Umbilical cord (tissue), 2 donors: Measurements from ENCODE around the gene TTC23. TPM values are rescaled to one million over a fixed set of nuclear protein-coding genes. Genes with fewer than 3 reads are reported as not detected.
"Not testable (repeated sequence)": the region's sequence is repeated elsewhere in the genome, so short reads cannot be mapped to it uniquely, and the experiment has no call there.

Experiments
- DNase-seq: peaks from one replicate; pipeline ENCODE4 v3.0.0-alpha.2; 2015; ENCODE audit warnings: low spot score
- total RNA-seq: library from RNA; depleted of rRNA; stranded (reverse); fragments of >200 nt; gene quantifications from one replicate; pipeline ENCODE4 v1.2.3, GENCODE V29; 2014; ENCODE audit warnings: low replicate concordance; ENCODE audit not compliant: insufficient read depth

TTC23 gene
- total RNA-seq, 1 donor from 2014 or later = 68.1 TPM

DNA sequence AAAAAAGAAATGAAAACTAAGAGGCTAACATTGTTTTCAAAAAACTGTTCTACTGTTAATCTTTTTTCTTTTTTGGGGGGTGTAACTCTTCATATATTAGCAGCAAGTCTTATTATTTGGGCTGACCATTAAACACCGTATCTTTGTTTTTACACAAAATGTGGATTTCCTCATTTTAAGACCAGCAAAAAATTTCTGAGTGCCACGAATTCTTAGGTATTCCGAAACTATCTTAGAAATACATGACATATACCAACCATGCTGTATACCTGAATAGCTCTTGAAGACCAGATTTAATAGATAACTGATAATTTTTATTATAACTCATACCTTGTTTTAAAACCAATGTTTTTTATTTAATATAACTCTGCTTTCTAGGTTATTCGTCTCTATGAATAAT is 620 bp upstream of the TTC23 start:
- no peak for DNase-seq

GRCh38 chr15:99248000-99248715 is 1.2 kb downstream of the TTC23 start:
- DNase-seq = no peak

DNA sequence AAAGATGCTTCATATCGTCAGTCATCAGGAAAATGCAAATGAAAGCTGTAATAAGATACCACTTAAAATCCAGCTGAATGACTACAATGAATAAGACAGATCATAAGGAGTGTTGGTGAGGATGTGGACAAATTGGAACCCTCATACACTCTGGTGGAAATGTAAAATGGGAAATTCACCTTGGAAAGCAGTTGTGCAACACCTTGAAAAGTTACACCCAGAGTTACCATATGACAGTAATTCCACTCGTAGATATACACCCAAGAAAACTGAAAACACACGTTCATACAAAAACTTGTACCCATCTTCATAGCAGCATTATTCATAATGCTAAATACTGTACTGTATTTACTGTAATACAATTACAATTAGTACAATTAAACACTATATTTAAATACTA is 2.3 kb downstream of the TTC23 start:
- no peak for DNase-seq

DNA sequence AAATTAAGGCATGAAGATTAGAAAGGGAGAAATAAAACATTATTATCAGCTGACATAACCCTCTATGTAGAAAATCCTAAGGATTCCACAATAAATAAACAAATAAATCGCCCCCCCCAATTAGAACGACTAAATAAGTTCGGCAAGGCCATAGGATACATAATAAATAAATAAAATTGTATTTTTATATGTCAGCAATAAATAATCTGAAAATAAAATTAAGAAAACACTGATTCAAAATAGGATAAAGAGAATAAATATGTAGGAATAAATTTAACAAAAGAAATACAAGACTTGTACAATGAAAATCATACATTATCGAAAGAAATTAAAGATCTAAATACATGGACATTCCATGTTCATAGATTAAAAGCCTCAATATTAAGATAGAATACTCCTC is 5.1 kb downstream of the TTC23 start:
- no peak for DNase-seq

GRCh38 chr15:99241752-99242151 is 7.6 kb downstream of the TTC23 start:
- DNase-seq = no peak

- no peak for DNase-seq
Measured at GRCh38 chr15:99239545-99240198, 9.7 kb downstream of the TTC23 start.

DNA sequence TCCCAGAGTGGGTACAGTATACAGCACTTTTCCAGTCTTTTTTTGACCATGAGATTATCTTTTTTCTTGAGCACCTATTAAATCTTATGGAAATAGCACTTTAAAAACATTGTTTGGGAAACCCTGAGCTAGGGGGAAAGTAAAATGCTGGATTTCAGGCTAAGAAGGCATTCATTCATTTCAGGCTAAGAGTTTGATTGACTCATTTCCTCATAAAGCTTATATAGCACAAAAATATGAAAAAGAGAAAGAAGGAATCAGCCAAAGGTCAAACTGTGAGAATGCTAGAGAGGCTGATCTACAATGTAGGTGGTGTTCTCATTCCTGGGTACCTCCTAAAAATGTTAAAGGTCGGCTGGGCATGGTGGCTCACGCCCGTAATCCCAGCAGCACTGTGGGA is 10.5 kb downstream of the TTC23 start:
- no peak for DNase-seq

DNA sequence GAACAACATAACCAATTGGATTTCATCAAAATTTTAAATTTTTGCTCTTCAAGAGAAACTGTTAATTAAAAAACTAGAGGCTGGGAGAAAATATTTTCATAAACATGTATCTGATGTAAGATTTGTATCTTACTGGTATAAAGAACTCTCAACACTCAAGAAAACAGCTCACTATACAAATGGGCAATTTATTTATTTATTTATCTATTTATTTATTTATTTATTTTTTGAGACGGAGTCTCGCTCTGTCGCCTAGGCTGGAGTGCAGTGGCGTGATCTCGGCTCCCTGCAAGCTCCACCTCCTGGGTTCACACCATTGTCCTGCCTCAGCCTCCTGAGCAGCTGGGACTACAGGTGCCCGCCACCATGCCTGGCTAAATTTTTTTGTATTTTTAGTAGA is 15.2 kb downstream of the TTC23 start:
- DNase-seq = not testable (repeated sequence)

- no peak for DNase-seq
Measured at GRCh38 chr15:99232740-99233139, 16.6 kb downstream of the TTC23 start.

GRCh38 chr15:99230867-99231266 is 18.5 kb downstream of the TTC23 start:
- no peak for DNase-seq

DNA sequence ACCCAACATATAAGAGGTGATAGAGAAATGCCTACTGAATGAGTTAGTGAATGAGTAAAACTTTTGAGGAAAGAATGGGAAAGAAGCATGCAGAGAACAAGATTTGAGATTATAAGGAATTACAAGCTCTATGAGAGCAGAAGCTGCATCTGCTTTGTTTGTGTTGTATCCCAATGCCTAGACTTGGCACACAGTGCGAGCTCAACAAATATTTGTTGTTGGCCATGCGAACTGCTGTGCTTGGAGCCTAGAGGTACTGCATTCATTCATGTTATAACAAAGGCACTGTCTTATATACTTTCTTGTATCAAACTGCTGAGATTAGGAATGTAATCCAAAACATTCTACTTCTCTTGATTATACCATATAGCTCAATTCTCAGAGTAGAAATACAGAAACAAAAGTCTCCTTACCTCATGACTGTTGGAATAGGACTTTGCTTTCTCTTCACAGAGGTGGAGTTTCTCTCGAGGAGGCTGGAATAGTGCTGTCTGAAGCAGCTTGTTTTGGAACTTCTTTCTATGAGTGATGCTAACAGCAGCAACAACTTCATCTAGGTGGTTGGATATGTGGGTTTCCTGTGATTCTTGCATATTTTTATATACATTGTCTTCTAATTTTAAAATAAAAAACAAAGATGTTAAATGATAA is 21.1 kb downstream of the TTC23 start:
- no peak for DNase-seq

DNA sequence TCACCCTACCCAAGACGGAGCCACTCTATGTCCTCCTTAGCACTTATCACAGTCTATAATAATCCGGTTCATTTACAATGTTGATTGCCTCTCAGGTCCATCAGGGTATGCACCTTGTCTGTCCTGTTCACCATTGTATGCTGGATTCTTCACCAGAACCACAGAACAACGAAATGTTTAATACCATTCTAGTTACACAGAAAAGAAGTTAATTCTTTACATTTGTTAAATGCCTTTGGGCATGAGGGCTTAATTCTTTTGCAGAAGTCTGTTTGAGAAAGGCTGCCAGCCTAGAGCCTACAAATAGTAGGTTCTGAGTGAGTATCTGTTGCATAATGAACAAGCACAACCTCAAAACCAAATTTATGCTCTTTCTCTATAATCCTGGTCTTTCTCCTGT is 22.6 kb downstream of the TTC23 start:
- DNase-seq = no peak

- no peak for DNase-seq
Measured at GRCh38 chr15:99224372-99225214, 24.8 kb downstream of the TTC23 start.

DNA sequence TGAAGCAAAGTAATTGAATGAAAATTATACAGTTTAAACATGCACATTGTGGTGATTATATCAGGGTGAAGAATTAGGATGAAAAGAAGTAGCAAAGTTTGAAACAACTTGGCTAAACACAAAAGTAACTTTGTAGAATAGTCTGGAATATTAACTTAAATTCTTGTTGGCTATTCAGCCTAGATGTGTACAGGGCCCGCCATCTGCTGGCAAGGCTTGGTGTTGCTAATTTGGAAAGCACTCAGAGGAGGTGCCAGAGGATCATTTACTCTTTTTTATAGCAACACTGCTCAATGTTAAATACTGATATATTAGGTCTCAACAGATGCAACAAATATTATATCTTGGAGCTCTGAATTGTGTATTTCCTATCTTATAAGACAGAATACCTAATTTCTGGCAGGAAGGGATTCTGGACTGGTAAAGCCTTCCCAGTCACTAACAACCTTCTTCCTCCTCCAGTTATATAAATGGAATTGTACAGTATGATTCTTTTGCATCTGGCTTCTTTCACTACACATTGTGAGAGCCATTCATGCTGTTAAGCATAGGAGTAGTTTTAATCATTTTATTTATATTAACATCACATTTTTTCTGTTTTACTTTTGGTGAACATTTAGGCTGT is 36.1 kb downstream of the TTC23 start:
- peak; percentile 76 for DNase-seq

GRCh38 chr15:99212406-99212805 is 37.0 kb downstream of the TTC23 start:
- DNase-seq = peak; percentile 29

DNA sequence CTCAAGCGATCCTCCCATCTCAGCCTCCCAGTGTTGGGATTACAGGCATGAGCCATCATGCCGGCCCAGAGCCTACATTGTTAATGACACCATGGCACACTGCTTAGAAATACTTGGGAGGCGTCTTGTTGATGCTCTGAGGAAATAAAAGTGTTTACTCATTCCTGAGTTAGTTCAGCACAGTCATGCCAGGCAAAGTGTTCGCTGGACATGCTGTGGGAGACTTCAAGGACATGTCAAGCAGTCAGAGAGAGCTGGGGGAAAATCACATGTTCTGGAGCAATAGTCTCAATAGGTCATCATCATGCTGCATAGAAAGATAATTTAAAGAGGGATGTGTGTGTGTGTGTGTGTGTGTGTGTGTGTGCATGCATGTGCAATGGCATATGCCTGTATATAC is 37.5 kb downstream of the TTC23 start:
- DNase-seq = no peak

DNA sequence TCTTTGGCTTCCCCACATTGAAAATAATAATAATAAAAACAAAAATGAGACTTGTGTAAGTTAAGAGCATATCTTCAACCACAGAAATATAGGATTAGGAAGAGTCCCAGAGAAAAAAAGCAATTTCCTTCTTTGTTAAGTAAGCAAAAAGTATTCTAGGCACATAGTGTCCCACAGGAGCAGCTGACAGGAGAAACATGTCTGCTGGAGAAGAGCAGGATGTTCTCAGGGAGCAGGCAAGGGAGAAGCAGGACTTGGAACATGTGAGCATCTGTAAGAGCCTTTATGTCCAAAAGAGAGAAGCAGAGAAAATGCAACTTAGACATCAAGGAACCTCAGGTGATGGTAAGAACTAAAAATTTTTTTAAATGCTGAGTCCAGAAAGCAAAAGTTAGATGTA is 39.0 kb downstream of the TTC23 start:
- no peak for DNase-seq

DNA sequence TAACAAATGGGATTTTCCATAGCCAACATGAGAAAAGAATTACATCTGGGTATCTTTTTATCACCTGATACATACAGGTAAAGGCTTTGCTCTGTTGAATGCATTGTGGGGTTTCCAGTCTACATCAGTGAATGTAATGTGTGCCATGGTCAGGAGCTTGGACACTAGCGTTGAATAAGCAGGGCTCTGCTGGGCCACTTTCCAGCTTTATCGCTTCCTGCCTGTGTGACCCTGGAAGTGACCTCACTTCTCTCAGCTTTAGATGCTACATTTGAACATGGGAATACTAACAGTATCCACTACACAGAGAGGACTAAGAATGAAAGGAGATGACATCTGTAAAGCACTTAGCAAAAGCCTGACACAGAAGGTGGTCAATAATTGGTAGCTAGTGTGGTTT is 40.1 kb downstream of the TTC23 start:
- DNase-seq = no peak

DNA sequence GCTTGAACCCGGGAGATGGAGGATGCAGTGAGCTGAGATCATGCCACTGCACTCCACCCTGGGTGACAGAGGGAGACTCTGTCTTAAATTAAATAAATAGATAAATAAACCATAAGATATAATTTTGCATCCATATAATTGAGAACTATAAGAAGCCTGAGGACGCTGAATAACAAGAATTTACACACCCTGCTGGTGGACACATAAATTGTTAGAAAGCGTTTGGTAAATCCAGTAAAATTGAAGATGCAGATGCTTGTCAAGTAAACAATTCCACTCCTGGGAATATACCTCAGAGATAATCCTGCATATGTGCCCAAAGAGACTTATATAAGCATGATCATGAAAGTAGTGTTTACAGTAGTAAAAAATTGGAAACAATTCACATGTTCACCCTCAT is 41.7 kb downstream of the TTC23 start:
- DNase-seq = no peak

DNA sequence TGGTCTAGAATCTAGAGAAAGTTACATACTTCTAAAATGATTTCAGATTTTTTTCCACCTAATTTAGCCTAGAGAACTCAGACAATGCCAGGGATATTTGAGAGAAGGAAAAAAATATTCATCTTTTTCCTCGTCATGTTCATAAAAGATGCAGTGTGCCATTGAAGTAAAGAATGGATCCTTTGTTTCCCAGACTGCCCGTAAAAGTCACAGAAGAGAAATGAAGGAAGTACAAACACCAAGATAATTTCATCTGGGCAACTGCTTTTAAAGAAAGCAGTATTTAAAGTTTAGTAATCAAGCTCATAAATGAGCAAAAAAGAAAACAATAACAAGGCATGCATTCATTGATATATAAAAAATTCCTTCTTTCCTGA is 47.2 kb downstream of the TTC23 start:
- no peak for DNase-seq

DNA sequence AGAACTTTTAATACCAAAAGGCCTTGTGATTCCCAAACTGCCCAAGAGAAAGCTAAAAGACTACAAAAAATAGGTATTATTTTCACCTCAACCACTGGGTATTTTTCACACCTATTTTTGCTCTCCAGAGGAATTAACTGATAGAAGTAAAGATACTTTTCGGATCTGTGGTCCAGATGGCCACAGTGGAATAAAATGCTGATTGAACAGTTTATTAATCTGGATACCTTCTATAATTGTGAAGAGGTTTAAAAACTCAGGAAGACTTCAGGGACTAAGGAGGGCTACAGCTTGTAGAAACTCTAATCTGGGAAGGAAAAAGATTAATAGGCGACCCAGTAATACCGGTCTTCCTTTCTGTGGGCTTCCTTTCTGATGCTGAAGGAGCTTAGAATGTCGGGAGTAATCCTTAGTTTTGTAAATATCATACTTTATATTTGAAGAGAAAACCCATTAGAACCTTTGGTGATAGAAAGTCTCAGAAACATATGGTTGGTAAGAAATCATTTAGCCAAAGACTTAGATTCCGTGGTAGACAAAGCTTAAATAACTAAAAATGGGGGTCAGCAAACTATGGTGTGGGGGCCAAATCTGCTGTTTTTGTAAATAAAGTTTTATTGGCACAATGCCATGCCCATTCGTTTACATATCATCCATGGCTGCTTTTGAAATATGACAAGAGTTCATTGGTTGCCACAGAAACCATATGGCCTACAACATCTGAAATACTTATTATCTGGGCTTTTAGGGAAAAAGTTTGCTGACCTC is 47.8 kb downstream of the TTC23 start:
- DNase-seq = no peak
